ENCODE data around the gene MT4. TPM values are rescaled to one million over a fixed set of nuclear protein-coding genes. Genes with fewer than 3 reads are reported as not detected.
A peak's percentile ranks its signal among the peaks of the same experiment; 100 is the strongest.

The MT4 gene
- not detected for total RNA-seq

DNA sequence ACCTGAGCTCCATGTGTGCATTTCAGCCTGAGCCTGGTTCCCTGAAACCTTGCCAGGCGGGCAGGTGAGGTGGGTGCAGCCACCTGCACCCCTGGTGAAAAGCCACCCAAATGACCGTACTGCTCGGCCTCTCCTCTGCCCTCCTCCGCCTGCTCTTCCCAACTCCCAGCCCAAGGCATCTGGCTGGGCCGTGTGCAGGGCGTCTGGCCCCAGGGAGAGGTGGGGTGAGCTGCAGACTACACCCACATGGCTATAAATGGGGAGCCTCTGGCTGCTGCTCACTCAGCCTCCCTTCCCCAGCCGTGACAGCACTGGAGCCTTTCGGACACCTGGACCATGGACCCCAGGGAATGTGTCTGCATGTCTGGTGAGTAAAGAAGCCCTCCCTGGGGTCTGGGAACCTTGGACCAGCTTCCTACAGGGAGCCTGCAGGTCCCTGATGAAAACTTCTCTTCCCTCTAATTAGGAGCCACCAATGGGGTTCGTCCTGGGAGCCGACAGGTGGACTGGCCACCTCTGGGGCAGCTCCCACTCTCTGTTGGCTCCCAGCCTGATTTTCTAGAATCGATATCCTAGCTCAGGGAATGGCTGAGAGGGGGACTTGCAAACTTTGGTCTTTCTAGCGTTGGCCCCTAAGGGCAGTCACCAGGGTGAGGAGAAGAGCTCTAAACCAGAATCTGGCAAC, at the start of gene MT4:
Gene MT4 (plus strand): TSS at position 281 of the 685 bp plus-strand sequence. CDS start 56 bp downstream, at position 337.
- DNase-seq (ENCODE audit: low read depth in 2 of 3, low spot score in 2 of 3), result no peak

GRCh38 chr16:56515665-56516064, 49.2 kb upstream of the MT4 start:
- no peak for DNase-seq (ENCODE audit: low read depth in 2 of 3, low spot score in 2 of 3)

DNA sequence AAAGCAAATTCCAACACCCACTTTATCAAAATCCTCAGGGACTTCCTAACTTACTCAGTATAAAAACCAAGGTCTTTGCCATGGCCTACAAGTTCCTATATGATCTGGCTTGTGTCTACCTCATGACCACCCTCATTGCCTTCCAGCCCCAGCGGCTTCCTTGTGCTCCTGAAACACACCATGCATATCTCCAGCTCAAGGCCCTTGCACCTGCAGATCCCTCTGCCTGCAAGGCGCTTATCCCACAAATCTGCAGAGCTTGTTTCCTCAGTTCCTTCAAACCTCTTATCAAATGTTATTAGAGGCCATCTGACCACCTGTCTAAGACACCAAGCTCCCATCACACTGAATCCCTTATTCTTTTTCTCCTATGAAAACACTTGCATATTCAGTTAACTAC, 47.7 kb upstream of the MT4 start:
- no peak for DNase-seq (ENCODE audit: low read depth in 2 of 3, low spot score in 2 of 3)

- no peak for DNase-seq (ENCODE audit: low read depth in 2 of 3, low spot score in 2 of 3)
These were observed 46.4 kb upstream of the MT4 start for GRCh38 chr16:56518425-56518824.

GRCh38 chr16:56519459-56520250, 45.2 kb upstream of the MT4 start, which contains the start of gene BBS2:
Gene BBS2 (minus strand): TSS chr16:56520024. CDS start chr16:56519862, 162 bp downstream.
- peak; percentile 78 to 92 (median 87) for DNase-seq (ENCODE audit: low read depth in 2 of 3, low spot score in 2 of 3)

DNA sequence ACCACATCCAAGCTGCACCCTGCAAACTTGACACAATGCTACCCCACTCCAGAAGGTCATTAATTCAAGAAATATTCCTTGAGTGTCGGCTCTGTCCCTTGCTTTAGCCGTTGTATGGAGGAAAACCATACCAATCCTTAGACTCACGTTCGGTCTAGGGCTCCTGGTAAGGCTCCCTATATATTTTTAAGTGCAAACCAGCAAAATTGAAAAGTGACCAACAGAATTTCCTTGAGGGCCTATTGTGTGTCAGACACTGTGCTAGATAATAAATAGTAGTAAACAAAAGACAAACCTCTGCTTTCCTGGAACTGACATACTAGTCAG, 44.7 kb upstream of the MT4 start:
- no peak for DNase-seq (ENCODE audit: low read depth in 2 of 3, low spot score in 2 of 3)

- no peak for DNase-seq (ENCODE audit: low read depth in 2 of 3, low spot score in 2 of 3)
These were observed 39.6 kb upstream of the MT4 start for GRCh38 chr16:56525236-56525635.

- no peak for DNase-seq (ENCODE audit: low read depth in 2 of 3, low spot score in 2 of 3)
These were observed 34.0 kb upstream of the MT4 start for GRCh38 chr16:56530872-56531271.

GRCh38 chr16:56532714-56533113, 32.2 kb upstream of the MT4 start:
- no peak for DNase-seq (ENCODE audit: low read depth in 2 of 3, low spot score in 2 of 3)

GRCh38 chr16:56534847-56535383, 30.0 kb upstream of the MT4 start:
- no peak for DNase-seq (ENCODE audit: low read depth in 2 of 3, low spot score in 2 of 3)

DNA sequence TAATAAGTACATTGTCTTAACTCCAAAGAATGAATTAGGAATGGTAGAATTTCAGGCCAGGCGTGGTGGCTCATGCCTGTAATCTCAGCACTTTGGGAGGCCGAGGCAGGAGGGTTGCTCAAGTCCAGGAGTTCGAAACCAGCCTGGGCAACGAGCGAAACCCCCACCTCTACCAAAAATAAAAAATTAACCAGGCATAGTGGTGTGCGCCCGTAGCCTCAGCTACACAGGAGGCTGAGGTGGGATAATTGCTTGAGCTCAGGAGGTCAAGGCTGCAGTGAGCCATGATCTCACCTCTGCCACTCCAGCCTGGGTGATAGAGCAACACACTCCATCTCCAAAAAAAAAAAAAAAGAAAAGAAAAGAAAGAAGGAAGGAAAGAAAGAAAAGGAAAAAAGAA, 26.5 kb upstream of the MT4 start:
- DNase-seq (ENCODE audit: low read depth in 2 of 3, low spot score in 2 of 3), result no peak

DNA sequence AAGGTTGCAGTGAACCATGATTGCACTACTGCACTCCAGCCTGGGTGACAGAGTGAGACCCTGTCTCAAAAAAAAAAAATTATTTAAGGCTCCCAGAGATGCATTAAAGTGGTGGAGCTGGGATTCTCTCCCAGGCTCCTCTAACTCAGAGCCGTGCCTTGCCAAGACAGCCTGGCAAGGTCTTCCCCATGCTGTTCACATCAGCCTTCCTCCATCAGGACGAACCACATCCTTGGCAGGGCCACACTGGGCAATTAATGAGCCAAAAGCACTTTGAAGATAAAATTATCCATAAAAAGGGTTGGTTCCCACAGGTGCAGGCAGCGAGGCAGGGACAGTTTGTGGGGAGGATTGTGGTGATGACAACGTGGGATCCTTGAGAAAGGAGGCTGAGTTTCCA, 25.2 kb upstream of the MT4 start:
- no peak for DNase-seq (ENCODE audit: low read depth in 2 of 3, low spot score in 2 of 3)

GRCh38 chr16:56542039-56542438, 22.8 kb upstream of the MT4 start:
- DNase-seq (ENCODE audit: low read depth in 2 of 3, low spot score in 2 of 3), result no peak

DNA sequence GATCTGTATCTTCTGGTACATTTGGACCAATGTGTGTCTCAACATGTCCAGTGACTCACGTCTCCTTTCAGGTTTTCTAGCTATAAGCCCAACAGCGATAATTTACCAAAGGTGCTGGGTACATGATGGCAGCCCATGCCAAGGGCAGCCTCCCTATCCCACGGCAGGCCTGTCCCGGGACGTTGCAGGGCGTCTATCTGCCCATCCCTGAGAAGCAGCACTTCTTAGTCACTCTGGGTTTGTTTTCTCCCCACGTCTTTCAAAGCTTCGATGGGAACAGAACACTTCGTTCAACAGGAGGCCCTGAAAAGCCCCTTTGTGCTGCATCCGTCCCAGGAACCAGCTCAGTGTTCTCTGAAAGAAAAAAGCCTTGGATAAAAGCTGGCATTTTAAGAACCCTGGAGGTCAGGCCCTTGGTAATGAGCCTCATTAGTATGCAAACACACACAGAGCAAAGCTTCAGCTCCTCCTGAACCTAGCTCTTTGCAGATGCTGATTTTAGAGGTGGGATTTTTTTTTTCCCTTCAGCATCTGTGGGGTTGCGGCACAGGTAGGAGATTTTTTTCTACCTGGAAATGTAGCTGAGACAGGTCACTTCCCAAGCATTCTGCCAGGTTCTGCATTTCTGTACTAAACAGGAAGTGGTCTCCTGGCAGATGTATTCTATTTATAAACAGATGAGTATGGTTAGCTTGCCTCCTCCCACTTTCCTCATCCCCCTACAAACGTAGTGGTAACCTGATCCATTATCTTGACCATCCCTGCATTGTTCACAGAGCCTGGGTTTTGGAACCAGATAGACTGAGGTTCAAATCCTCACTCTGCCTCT, 17.5 kb upstream of the MT4 start:
- peak in 2 of 3 donors; percentile 9 to 27 for DNase-seq (ENCODE audit: low read depth in 2 of 3, low spot score in 2 of 3)

DNA sequence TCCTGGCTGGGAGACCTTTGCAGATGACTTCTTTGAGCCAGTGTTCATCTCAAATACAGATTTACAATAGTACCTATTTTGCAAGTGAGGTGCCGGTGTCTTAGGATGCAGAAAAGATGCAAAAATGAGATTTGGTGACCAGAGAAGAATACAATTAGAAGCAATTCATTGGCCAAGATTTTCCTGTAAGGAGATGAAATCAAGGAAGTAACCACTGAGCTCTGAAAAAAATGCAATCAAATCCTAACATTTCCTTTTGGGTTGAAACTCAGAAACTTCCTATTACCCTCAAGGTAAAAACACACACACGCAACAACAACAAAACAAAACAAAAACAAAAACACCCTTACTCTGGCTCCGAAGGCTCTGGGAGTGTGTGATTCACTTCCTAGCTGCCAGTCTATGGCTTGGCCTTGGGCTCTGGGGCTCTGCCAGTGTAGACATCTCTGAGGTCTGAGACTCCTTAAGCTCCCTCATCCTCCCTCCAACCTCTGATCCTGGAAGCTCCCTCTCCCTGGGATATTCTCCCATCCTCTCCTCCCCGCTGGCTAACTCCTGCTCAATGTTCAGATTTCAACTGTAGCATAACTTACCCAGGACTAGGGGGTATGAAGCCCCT, 16.8 kb upstream of the MT4 start:
- DNase-seq (ENCODE audit: low read depth in 2 of 3, low spot score in 2 of 3), result no peak

DNA sequence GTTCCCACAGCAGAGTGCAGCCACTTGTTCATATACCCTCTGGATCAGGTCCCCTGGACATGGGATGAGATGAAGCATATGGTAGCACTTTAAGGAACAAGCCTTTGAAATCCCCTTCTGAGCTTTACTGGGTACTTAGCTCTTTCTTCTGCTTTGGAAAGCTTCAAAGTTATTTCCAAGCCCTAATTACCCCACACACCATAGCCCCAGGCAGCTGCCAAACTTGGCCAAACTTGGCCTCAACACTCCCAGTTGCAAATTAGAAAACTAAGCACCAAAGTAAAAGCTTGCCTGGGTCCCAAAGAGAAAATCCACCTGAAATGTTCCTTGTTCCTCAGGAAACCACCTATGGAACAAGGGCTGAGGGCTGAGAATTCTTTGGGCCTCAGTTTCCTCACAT, 15.7 kb upstream of the MT4 start:
- no peak for DNase-seq (ENCODE audit: low read depth in 2 of 3, low spot score in 2 of 3)

DNA sequence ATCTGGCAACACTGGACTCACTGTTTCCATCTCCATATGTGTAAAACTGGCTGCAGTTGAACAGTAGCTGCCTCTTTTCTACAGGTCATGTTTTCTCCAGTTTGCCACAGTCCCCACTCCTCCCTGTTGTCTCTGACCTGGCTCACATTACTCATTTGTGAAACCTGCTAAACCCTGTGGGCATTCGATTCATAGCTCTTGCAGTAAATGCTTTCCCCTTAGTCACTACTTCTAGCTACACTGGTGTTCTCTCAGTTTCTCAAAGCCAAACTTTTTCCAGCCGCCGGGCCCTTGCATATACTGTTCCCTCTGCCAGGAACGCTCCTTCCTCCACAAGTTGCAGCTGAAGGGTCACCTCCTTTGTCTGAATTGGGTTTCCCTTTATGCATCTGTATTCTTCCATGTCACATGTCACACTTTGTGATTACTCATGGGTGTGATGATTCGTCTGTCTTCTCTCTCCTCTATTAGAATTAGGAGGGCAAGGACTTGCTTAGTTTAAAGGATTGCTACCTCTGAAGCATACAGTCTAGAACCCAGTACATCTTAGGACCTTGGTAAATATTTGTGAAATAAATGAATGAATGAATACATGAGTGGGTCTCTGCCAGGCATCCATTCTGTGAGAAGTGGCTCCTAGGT, 15.0 kb upstream of the MT4 start:
- DNase-seq (ENCODE audit: low read depth in 2 of 3, low spot score in 2 of 3), result no peak

DNA sequence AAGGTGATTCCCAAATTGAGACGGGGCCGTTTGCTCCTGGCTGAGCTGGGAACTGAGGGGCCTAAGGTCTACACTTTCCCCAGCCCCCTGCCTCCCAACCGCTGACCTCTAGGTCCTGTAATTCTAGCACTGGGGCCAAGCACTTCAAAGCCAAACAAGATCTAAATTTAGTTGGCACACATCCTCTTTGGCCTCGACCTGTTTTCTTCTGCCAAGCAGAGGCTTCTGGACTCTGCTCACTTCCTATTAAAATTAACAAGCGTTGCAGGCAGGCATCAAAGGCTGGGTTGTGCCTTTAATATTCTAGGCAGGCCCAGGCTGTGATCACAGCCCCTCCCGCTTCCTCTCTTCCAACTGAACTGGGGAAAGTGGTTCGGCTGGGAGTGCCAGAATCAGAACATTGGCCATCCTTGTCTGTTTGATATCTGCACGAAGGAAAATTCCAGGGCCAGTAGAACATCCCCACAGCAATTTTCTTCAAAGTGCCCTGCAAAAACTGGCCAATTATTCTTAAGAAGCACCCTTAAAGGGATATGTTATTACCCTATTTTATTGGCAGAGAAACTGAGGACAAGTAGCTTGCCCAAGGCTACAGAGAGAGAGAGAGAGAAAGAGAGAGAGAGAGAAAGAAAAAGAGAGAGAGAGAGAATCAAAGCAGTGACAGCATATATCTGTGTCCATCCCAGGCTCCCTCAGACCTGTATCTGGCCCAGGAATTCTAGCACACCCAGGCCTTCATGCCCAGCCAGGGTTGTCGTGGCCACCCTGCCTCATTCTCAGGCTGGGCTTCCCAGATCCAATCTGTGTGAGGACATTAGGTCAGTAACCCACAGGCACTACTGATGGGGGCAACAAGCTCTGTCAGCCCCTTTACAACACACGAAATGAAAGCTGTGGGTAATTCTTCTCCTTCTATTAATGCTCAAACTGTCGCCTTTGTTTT, 12.8 kb upstream of the MT4 start:
- no peak for DNase-seq (ENCODE audit: low read depth in 2 of 3, low spot score in 2 of 3)

- no peak for DNase-seq (ENCODE audit: low read depth in 2 of 3, low spot score in 2 of 3)
These were observed 10.4 kb upstream of the MT4 start for GRCh38 chr16:56554441-56554840.

Data from hematopoietic multipotent progenitor cell (in vitro differentiated cells).